B cell (primary cell): Measurements from ENCODE around the gene IBTK. TPM values are rescaled to one million over a fixed set of nuclear protein-coding genes. Genes with fewer than 3 reads are reported as not detected.
"Not testable (repeated sequence)": the region's sequence is repeated elsewhere in the genome, so short reads cannot be mapped to it uniquely, and the experiment has no call there.

Source experiments
- ATAC-seq: fragments of 200-7000 bp; cut with Tn5 transposase; one replicate; pipeline ENCODE4 v1.10.0; 2021; ENCODE audit warnings: low read depth, mild to moderate bottlenecking, moderate number of reproducible peaks, moderate library complexity
- CTCF ChIA-PET: fragments of 350-600 bp; sonication (Branson Sonifier 250); formaldehyde crosslinking; loops from one replicate; lab custom pipeline; 2021; ENCODE audit warnings: antibody characterized with exemption, inconsistent platforms; lab: Charles Lee
- POLR2A ChIA-PET: fragments of 350-600 bp; sonication (Branson Sonifier 250); formaldehyde crosslinking; loops from one replicate; lab custom pipeline; 2021; ENCODE audit warnings: antibody characterized with exemption; lab: Charles Lee
- DNase-seq: peaks from one replicate; pipeline ENCODE4 v3.0.0; 2013
- H2AFZ ChIP-seq: 2 replicates; pipeline ENCODE4 v1.6.1; 2012; ENCODE audit warnings: mild to moderate bottlenecking, low read depth, low read length; ENCODE audit not compliant: insufficient read depth, poor library complexity, severe bottlenecking
- H3K27ac ChIP-seq, 2 donors: 1 replicate in 1 of 2; 2 replicates in 1 of 2; pipeline ENCODE4 v1.5.1; 2012 to 2013; ENCODE audit warnings: low read length in 2 of 2, mild to moderate bottlenecking in 2 of 2, moderate library complexity in 1 of 2
- H3K27me3 ChIP-seq, 4 experiments: fragments of 200-600 bp in 1 of 4; sonication (generic) in 1 of 4; replicated peaks in 1 of 4; 1 replicate in 2 of 4; 2 replicates in 2 of 4; pipeline versions ENCODE4 v1.6.1 to v1.7.0; 2013 to 2016; ENCODE audit warnings: low read length in 3 of 4, mild to moderate bottlenecking in 2 of 4, mixed read lengths in 1 of 4, moderate library complexity in 1 of 4; ENCODE audit not compliant: insufficient read depth in 4 of 4, control insufficient read depth in 3 of 4; ENCODE audit errors: control extremely low read depth in 1 of 4
- H3K36me3 ChIP-seq, 2 experiments: replicated peaks in 1 of 2; 1 replicate in 1 of 2; 2 replicates in 1 of 2; pipeline versions ENCODE4 v1.6.1 to v1.7.1; 2013; ENCODE audit warnings: low read length in 1 of 2; ENCODE audit not compliant: insufficient read depth in 2 of 2, control insufficient read depth in 1 of 2; ENCODE audit errors: control extremely low read depth in 1 of 2, extremely low read depth in 1 of 2
- H3K4me1 ChIP-seq, 2 donors: fragments of 200-600 bp in 1 of 2; sonication (generic) in 1 of 2; 1 replicate in 1 of 2; 2 replicates in 1 of 2; pipeline versions ENCODE4 v1.5.1 to v1.6.1; 2013 to 2017; ENCODE audit warnings: low read length in 2 of 2; ENCODE audit not compliant: control insufficient read depth in 2 of 2, insufficient read depth in 2 of 2
- H3K4me2 ChIP-seq: replicated peaks from 2 replicates; pipeline ENCODE3; 2012; ENCODE audit warnings: mild to moderate bottlenecking, low read depth, low read length; ENCODE audit not compliant: poor library complexity, severe bottlenecking
- H3K4me3 ChIP-seq, 5 experiments: fragments of 200-600 bp in 1 of 5; sonication (generic) in 1 of 5; 1 replicate in 3 of 5; 2 replicates in 2 of 5; pipeline versions ENCODE4 v1.5.1 to v1.7.0; 2011 to 2016; ENCODE audit warnings: low read length in 4 of 5, mild to moderate bottlenecking in 4 of 5, low read depth in 2 of 5, control low read depth in 1 of 5, moderate library complexity in 1 of 5; ENCODE audit not compliant: insufficient read depth in 1 of 5; ENCODE audit errors: control extremely low read depth in 1 of 5, extremely low read depth in 1 of 5
- H3K79me2 ChIP-seq: fragments of 200-600 bp; sonication (generic); one replicate; pipeline ENCODE4 v1.6.0; 2016; ENCODE audit warnings: low read length; ENCODE audit not compliant: control insufficient read depth, insufficient read depth
- H3K9ac ChIP-seq: fragments of 200-600 bp; sonication (generic); 2 replicates; pipeline ENCODE4 v1.6.1; 2017; ENCODE audit warnings: mild to moderate bottlenecking, low read length, moderate library complexity
- H3K9me3 ChIP-seq, 3 donors: one replicate each; pipeline versions ENCODE4 v1.6.1 to v1.7.1; 2013; ENCODE audit warnings: low read length in 2 of 3; ENCODE audit not compliant: control insufficient read depth in 2 of 3, insufficient read depth in 1 of 3; ENCODE audit errors: control extremely low read depth in 1 of 3
- H4K20me1 ChIP-seq: 2 replicates; pipeline ENCODE4 v1.6.0; 2012; ENCODE audit warnings: mild to moderate bottlenecking, low read length; ENCODE audit not compliant: insufficient read depth, control insufficient read depth, poor library complexity, severe bottlenecking
- H3K27ac Mint-ChIP-seq: one replicate; pipeline ENCODE4 v1.8.0; 2021; ENCODE audit warnings: mixed read lengths
- H3K27me3 Mint-ChIP-seq: one replicate; pipeline ENCODE4 v1.8.0; 2021; ENCODE audit warnings: mixed read lengths
- H3K4me1 Mint-ChIP-seq: one replicate; pipeline ENCODE4 v1.8.0; 2021; ENCODE audit warnings: mixed read lengths
- H3K4me3 Mint-ChIP-seq: one replicate; pipeline ENCODE4 v1.8.0; 2021; ENCODE audit warnings: mixed read lengths
- H3K9me3 Mint-ChIP-seq: one replicate; pipeline ENCODE4 v1.8.0; 2022; ENCODE audit warnings: mixed read lengths; ENCODE audit not compliant: insufficient read depth
- EZH2 ChIP-seq: IDR thresholded peaks from 2 replicates; pipeline ENCODE4 v1.6.1; 2012; ENCODE audit warnings: borderline replicate concordance, low read depth, mild to moderate bottlenecking, moderate library complexity, low read length; ENCODE audit not compliant: insufficient read depth, poor library complexity, severe bottlenecking
- WGBS: methylation state at CpG from one replicate; pipeline ENCODE4 v1.1.5; 2013; ENCODE audit warnings: missing lambda C conversion rate; ENCODE audit not compliant: insufficient coverage; 5-methylcytosine and 5-hydroxymethylcytosine counted together
- intact Hi-C: fragments of 100-400 bp; cut with micrococcal nuclease; formaldehyde crosslinking; loops from one replicate; pipeline ENCODE4 v1.10.0; 2022
- polyA plus RNA-seq: library from polyadenylated mRNA; depleted of rRNA; stranded (reverse); fragments of >200 nt; gene quantifications from 2 replicates; pipeline ENCODE4 v1.2.3, GENCODE V29; 2012
- total RNA-seq, 2 donors: library from RNA; stranded (reverse); fragments of 120-200 nt in 1 of 2; gene quantifications; 1 replicate in 1 of 2; 2 replicates in 1 of 2; pipeline versions ENCODE4 v1.2.3 to v1.2.4, GENCODE V29; 2013 to 2022
- TF ChIP-seq, protein P1 (sequence below): fragments of 200-600 bp; IDR thresholded peaks from one replicate; pipeline ENCODE4 v1.8.0; 2022; ENCODE audit warnings: antibody characterized with exemption, mild to moderate bottlenecking

IBTK gene
- total and polyA plus RNA-seq, 2 donors (not counting 1 experiment from before 2014, with no cell fraction given): 4.4 to 28.3 TPM

DNA sequence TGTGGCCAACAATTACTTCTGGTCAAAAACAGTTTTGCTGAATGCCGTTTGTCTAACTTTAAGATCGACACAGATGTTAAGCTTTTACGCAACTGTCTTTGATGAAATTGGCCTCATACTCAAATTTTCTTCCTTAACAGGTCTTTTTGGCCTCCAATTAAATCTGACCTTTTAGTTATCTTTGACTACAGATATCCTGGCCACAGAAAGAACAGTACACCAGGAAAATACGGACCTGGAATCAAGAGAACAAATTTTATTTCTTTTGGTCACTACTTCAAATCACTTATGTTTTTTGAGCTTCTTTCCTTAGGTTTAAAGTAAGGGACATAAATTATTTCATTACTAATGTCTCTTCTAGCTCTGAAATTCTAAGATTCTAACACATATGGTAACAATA, 49.8 kb downstream of the IBTK start:
- ChIA-PET POLR2A (no interaction called here), CTCF (no interaction called here)
- Histone ChIP-seq H3K27ac (no peak overlapping the region), H3K4me1 (no peaks in the 10 kb centered on the region), H4K20me1 (no peaks in the 10 kb centered on the region), H3K9me3 (no peaks in the 10 kb centered on the region), H3K79me2 (no peaks in the 10 kb centered on the region), H3K4me3 (no peak overlapping the region), H2AFZ (no peak overlapping the region), H3K36me3 (peaks cover 13 to 37% of the 10 kb centered on the region in 2 experiments), H3K9ac (no peak overlapping the region), H3K4me2 (no peak overlapping the region), H3K27me3 (no peaks in the 10 kb centered on the region)
- ATAC-seq (no peak), DNase-seq (no peak)
- H3K4me3 Mint-ChIP-seq: no peak overlapping the region
- no peaks in the 10 kb centered on the region for H3K27me3 Mint-ChIP-seq
- no peak for TF ChIP-seq EZH2
- TF ChIP-seq, protein P1, sequence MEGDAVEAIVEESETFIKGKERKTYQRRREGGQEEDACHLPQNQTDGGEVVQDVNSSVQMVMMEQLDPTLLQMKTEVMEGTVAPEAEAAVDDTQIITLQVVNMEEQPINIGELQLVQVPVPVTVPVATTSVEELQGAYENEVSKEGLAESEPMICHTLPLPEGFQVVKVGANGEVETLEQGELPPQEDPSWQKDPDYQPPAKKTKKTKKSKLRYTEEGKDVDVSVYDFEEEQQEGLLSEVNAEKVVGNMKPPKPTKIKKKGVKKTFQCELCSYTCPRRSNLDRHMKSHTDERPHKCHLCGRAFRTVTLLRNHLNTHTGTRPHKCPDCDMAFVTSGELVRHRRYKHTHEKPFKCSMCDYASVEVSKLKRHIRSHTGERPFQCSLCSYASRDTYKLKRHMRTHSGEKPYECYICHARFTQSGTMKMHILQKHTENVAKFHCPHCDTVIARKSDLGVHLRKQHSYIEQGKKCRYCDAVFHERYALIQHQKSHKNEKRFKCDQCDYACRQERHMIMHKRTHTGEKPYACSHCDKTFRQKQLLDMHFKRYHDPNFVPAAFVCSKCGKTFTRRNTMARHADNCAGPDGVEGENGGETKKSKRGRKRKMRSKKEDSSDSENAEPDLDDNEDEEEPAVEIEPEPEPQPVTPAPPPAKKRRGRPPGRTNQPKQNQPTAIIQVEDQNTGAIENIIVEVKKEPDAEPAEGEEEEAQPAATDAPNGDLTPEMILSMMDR: no peak
- intact Hi-C loops: no loop called here
- WGBS: 100% methylated on average over 2 of the region's 4 CpGs
- H3K4me1 Mint-ChIP-seq: no peaks in the 10 kb centered on the region
- no peaks in the 10 kb centered on the region for H3K9me3 Mint-ChIP-seq
- H3K27ac Mint-ChIP-seq: no peak overlapping the region

DNA sequence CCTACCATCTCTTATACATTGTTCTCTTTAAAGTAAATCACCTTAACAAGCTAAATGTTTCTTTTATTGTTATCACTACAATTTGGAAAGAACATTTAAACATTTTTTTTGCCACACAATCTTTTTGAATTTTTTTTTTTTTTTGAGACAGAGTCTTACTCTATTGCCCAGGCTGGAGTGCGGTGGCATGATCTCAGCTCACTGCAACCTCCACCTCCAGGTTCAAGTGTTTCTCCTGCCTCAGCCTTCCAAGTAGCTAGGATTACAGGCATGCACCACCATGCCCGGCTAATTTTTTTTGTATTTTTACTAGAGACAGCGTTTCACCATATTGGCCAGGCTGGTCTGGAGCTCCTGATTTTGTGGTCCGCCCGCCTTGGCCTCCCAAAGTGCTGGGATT, 50.3 kb downstream of the IBTK start:
- DNase-seq, intact Hi-C loops, H3K27me3 ChIP-seq, ATAC-seq, H3K4me3 Mint-ChIP-seq, H3K9me3 Mint-ChIP-seq, H3K4me3 ChIP-seq, H3K79me2 ChIP-seq, H3K4me1 Mint-ChIP-seq, H3K4me2 ChIP-seq, H3K27ac Mint-ChIP-seq, H3K4me1 ChIP-seq, H3K9ac ChIP-seq, H2AFZ ChIP-seq, H3K9me3 ChIP-seq, H3K27me3 Mint-ChIP-seq, H4K20me1 ChIP-seq, H3K27ac ChIP-seq: not testable (repeated sequence)
- ChIA-PET POLR2A (interaction anchor here (0.7 kb wide), 1 partner anchor 35 kb away, joined by 3 read pairs; no protein-coding TSS in a partner anchor), CTCF (interaction anchor here (0.9 kb wide), 1 partner anchor 39 kb away, joined by 7 read pairs; no protein-coding TSS in a partner anchor)
- 100% methylated on average over 4 of the region's 5 CpGs for WGBS
- peaks cover 13 to 37% of the 10 kb centered on the region in 2 experiments for H3K36me3 ChIP-seq
